Heart right ventricle (tissue), 16 donors: ENCODE measurements around the gene SPATC1L. TPM values are rescaled to one million over a fixed set of nuclear protein-coding genes. Genes with fewer than 3 reads are reported as not detected.
"Not testable (repeated sequence)": the region's sequence is repeated elsewhere in the genome, so short reads cannot be mapped to it uniquely, and the experiment has no call there.

Experiments used
- ATAC-seq, 8 donors: fragments of 200-7000 bp; cut with Tn5 transposase; one replicate each; pipeline ENCODE4 v1.9.1; 2020; ENCODE audit warnings: mild to moderate bottlenecking in 8 of 8, moderate library complexity in 8 of 8, moderate number of reproducible peaks in 1 of 8
- DNase-seq, 2 donors: peaks; one replicate each; pipeline ENCODE4 v3.0.0-alpha.2; 2020
- H3K27ac ChIP-seq, 10 donors: fragments of 200-600 bp; sonication (generic) in 2 of 10; one replicate each; pipeline versions ENCODE4 v1.5.0 to v1.8.0; 2020 to 2022; ENCODE audit warnings: mild to moderate bottlenecking in 3 of 10
- H3K27me3 ChIP-seq, 7 donors: fragments of 200-600 bp; one replicate each; pipeline ENCODE4 v1.8.0; 2021 to 2022; ENCODE audit warnings: mild to moderate bottlenecking in 2 of 7
- H3K36me3 ChIP-seq, 9 donors: fragments of 200-600 bp; sonication (generic) in 1 of 9; one replicate each; pipeline versions ENCODE4 v1.5.0 to v1.8.0; 2020 to 2022; ENCODE audit warnings: mild to moderate bottlenecking in 2 of 9
- H3K4me1 ChIP-seq, 9 donors: fragments of 200-600 bp; sonication (generic) in 1 of 9; one replicate each; pipeline versions ENCODE4 v1.5.0 to v1.8.0; 2020 to 2022; ENCODE audit warnings: mild to moderate bottlenecking in 4 of 9
- H3K4me3 ChIP-seq, 10 donors: fragments of 200-600 bp; sonication (generic) in 2 of 10; one replicate each; pipeline versions ENCODE4 v1.5.0 to v1.8.0; 2020 to 2022; ENCODE audit warnings: mild to moderate bottlenecking in 7 of 10, moderate library complexity in 2 of 10
- H3K9me3 ChIP-seq, 11 donors: fragments of 200-600 bp in 10 of 11; sonication (generic) in 2 of 11; one replicate each; pipeline versions ENCODE4 v1.5.0 to v1.8.0; 2013 to 2022; ENCODE audit warnings: mild to moderate bottlenecking in 2 of 11, control low read depth in 1 of 11, moderate library complexity in 1 of 11
- WGBS, 2 donors: extraction: QIAGEN DNeasy Blood & Tissue Kit; methylation state at CpG; one replicate each; pipeline ENCODE4 v1.1.7; 2013; ENCODE audit warnings: inconsistent platforms in 1 of 2; 5-methylcytosine and 5-hydroxymethylcytosine counted together
- intact Hi-C, 10 donors: fragments of 100-400 bp; cut with DNase I; formaldehyde crosslinking; loops; one replicate each; pipeline versions ENCODE4 v1.11.1 to v1.14.2; 2022
- polyA plus RNA-seq, 2 donors: library from polyadenylated mRNA; stranded (reverse); fragments of 200-250 nt; gene quantifications; one replicate each; pipeline ENCODE4 v1.2.3, GENCODE V29; 2013
- total RNA-seq, 10 donors: library from RNA; stranded (reverse); fragmentation: NEBNext Ultra II Directional in 3 of 10; extraction: Animal tissue kit (Norgen Biotek cat#: 25700) in 3 of 10; gene quantifications; one replicate each; pipeline versions ENCODE4 v1.2.1 to v1.2.4, GENCODE V29; 2021 to 2023
- TF ChIP-seq, protein P1 (sequence below), 9 donors: fragments of 200-600 bp; sonication (generic) in 2 of 9; IDR thresholded peaks; one replicate each; pipeline versions ENCODE4 v1.5.0 to v1.8.0; 2021 to 2022; ENCODE audit warnings: antibody characterized with exemption in 9 of 9, mild to moderate bottlenecking in 5 of 9, moderate library complexity in 1 of 9
- donor health status: Arrhythmogenic right ventricular cardiomyopathy.
- donor health status: ischemic (EF 13 %, LVEDD 7.1; RV severe dilation, severe dysfunction).
- donor health status: healthy with polysubstance abuse.
- donor health status: DM: no; HTN: yes; CAD: no.
- donor health status: DM: no; HTN: no; CAD: no.
- donor health status: ischemic (EF 25% LVEDD 6.9; RV normal size, moderate dysfunction).
- donor health status: ischemic (EF 25% LVEDD 5.7; RV mildly dilated, moderate dysfunction).
- donor health status: healthy.
- donor health status: DM: yes; HTN: yes; CAD: no.
- donor health status: Ischemic cardiomyopathy.
- donor health status: ischemic (EF 35%, LVEDD 5.7; RV mildly dilated, moderate dysfunction).
- donor health status: nonischemic (EF 11% LVEDD 7.7; RV severe dilation, severe dysfunction).
- donor health status: DM: yes; HTN: yes; CAD: no.
- donor health status: PGD.
- donor health status: ischemic (EF 29% LVEDD 5.4; RV normal size, mild dysfunction).
- donor health status: nonischemic (EF 23%, LVEDD 6.1; RV moderate dilation, normal function).

SPATC1L gene
- total and polyA plus RNA-seq, 12 donors: 4.7 to 14.6 (median 8.4) TPM

DNA sequence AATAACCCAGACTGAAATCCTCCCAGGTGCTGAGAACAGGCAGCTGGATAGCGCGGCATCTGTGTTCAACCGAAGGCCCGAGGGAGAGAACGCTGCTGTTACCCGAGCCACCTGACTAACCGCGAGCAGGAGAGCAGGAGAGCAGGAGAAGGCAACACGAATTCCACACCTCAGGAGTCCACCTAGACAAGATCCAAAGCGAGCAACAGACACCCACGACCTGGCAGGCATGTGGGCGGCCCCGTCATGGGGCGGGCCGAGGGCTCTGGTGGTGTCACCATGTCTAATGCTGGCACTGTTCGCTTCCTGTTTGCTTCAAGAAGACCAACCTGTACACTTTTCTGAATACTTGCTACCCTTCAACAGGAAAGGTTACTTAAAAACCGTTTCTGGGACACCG is 20.9 kb upstream of the SPATC1L start:
- DNase-seq: no peak
- WGBS, 2 donors: 91 to 92% methylated on average over 18 of the region's 18 CpGs
- H3K9me3 ChIP-seq: no peaks in the 10 kb centered on the region
- intact Hi-C loops: no loop called here
- no peak for ATAC-seq
- TF ChIP-seq, protein P1, sequence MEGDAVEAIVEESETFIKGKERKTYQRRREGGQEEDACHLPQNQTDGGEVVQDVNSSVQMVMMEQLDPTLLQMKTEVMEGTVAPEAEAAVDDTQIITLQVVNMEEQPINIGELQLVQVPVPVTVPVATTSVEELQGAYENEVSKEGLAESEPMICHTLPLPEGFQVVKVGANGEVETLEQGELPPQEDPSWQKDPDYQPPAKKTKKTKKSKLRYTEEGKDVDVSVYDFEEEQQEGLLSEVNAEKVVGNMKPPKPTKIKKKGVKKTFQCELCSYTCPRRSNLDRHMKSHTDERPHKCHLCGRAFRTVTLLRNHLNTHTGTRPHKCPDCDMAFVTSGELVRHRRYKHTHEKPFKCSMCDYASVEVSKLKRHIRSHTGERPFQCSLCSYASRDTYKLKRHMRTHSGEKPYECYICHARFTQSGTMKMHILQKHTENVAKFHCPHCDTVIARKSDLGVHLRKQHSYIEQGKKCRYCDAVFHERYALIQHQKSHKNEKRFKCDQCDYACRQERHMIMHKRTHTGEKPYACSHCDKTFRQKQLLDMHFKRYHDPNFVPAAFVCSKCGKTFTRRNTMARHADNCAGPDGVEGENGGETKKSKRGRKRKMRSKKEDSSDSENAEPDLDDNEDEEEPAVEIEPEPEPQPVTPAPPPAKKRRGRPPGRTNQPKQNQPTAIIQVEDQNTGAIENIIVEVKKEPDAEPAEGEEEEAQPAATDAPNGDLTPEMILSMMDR (IDR thresholded peaks at IDR 0.05): no peak
- peaks cover 0 to 89% (median 33%) of the 10 kb centered on the region in 9 donors for H3K36me3 ChIP-seq
- H3K4me1 ChIP-seq: peaks cover 0 to 8% (median 0%) of the 10 kb centered on the region in 9 donors
- H3K27me3 ChIP-seq: no peaks in the 10 kb centered on the region
- H3K27ac ChIP-seq: no peak overlapping the region
- H3K4me3 ChIP-seq: no peak overlapping the region

- no peak overlapping the region for H3K4me3 ChIP-seq
- WGBS, 2 donors: 96 to 98% methylated on average over 8 of the region's 8 CpGs
- peak overlapping the region in 9 of 10 donors; percentile 6 to 67 (median 53) for H3K27ac ChIP-seq
- H3K4me1 ChIP-seq: peaks cover 0 to 8% (median 0%) of the 10 kb centered on the region in 9 donors
- TF ChIP-seq, protein P1 (IDR thresholded peaks at IDR 0.05): no peak
- intact Hi-C loops: no loop called here
- no peaks in the 10 kb centered on the region for H3K9me3 ChIP-seq
- H3K36me3 ChIP-seq: peaks cover 0 to 87% (median 32%) of the 10 kb centered on the region in 9 donors
- DNase-seq: no peak
- H3K27me3 ChIP-seq: no peaks in the 10 kb centered on the region
- ATAC-seq: no peak
Measured at GRCh38 chr21:46203203-46203600, 18.9 kb upstream of the SPATC1L start.

DNA sequence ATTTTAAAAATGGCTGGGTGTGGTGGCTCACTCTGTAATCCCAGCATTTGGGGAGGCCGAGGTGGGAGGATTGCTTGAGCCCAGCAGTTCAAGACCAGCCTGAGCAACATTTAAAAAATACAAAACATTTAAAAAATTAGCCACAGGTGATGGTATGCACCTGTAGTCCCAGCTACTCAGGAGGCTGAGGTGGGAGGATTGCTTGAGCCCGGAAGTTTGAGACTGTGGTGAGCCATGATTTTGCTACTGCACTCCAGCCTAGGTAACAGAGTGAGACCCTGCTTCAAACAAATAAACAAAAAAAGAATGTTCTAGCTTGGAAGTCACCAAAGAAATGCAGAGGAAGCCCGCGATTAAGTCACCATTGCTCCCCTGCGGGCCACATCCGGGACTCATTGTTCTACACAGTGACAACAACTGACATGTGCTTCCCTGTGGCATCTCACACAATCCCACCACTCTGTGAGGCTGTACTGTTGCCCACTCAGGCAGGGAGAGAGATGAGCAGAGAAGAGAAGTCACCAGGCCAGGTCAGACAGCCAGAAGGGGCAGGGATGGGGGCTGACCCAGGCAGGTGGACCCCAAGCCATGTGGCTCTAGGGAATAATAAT is 18.4 kb upstream of the SPATC1L start:
- peak overlapping the region; percentile 6 to 67 (median 56) for H3K27ac ChIP-seq
- DNase-seq (no peak), ATAC-seq (peak in 7 of 8 donors; percentile 29 to 82 (median 54))
- H3K9me3 ChIP-seq: no peaks in the 10 kb centered on the region
- no peak overlapping the region for H3K4me3 ChIP-seq
- TF ChIP-seq, protein P1 (IDR thresholded peaks at IDR 0.05): no peak
- H3K27me3 ChIP-seq: no peaks in the 10 kb centered on the region
- WGBS, 2 donors: 73 to 86% methylated on average over 6 of the region's 6 CpGs
- intact Hi-C loops: no loop called here
- H3K36me3 ChIP-seq: peaks cover 0 to 87% (median 28%) of the 10 kb centered on the region in 9 donors
- H3K4me1 ChIP-seq: peaks cover 0 to 8% (median 0%) of the 10 kb centered on the region in 9 donors

GRCh38 chr21:46200877-46201803 is 16.9 kb upstream of the SPATC1L start:
- H3K27ac ChIP-seq, H3K27me3 ChIP-seq, H3K4me3 ChIP-seq, ATAC-seq, DNase-seq, intact Hi-C loops, H3K4me1 ChIP-seq, H3K9me3 ChIP-seq: not testable (repeated sequence)
- WGBS, 2 donors: 93 to 98% methylated on average over 2 to 3 of the region's 8 CpGs
- peaks cover 0 to 87% (median 20%) of the 10 kb centered on the region in 9 donors for H3K36me3 ChIP-seq
